ENCODE measurements around the gene TBC1D20.

The TBC1D20 gene

GRCh38 chr20:430091-430999, 32.0 kb downstream of the TBC1D20 start:
- TF ChIP-seq CTCF (IDR thresholded peaks at IDR 0.05; ENCODE audit: low read depth, low read length) = no peak
- no peak for DNase-seq (ENCODE audit: extremely low read depth, low read depth)

GRCh38 chr20:428658-429200, 33.6 kb downstream of the TBC1D20 start:
- no peak for TF ChIP-seq CTCF (IDR thresholded peaks at IDR 0.05; ENCODE audit: low read depth, low read length)
- DNase-seq (ENCODE audit: extremely low read depth, low read depth) = no peak

GRCh38 chr20:427849-428657, 34.3 kb downstream of the TBC1D20 start:
- no peak for DNase-seq (ENCODE audit: extremely low read depth, low read depth)
- no peak for TF ChIP-seq CTCF (IDR thresholded peaks at IDR 0.05; ENCODE audit: low read depth, low read length)

- TF ChIP-seq CTCF (IDR thresholded peaks at IDR 0.05; ENCODE audit: low read depth, low read length) = no peak
- DNase-seq (ENCODE audit: extremely low read depth, low read depth) = no peak
Measured at GRCh38 chr20:427401-427800, 34.9 kb downstream of the TBC1D20 start.

- no peak for DNase-seq (ENCODE audit: extremely low read depth, low read depth)
- TF ChIP-seq CTCF (IDR thresholded peaks at IDR 0.05; ENCODE audit: low read depth, low read length) = no peak
Measured at GRCh38 chr20:426566-426965, 35.8 kb downstream of the TBC1D20 start.

- TF ChIP-seq CTCF (IDR thresholded peaks at IDR 0.05; ENCODE audit: low read depth, low read length) = no peak
- no peak for DNase-seq (ENCODE audit: extremely low read depth, low read depth)
Measured at GRCh38 chr20:421685-422250, 40.6 kb downstream of the TBC1D20 start.
